ENCODE results near the gene ZFTA.
A peak's percentile ranks its signal among the peaks of the same experiment; 100 is the strongest.

Gene ZFTA

DNA sequence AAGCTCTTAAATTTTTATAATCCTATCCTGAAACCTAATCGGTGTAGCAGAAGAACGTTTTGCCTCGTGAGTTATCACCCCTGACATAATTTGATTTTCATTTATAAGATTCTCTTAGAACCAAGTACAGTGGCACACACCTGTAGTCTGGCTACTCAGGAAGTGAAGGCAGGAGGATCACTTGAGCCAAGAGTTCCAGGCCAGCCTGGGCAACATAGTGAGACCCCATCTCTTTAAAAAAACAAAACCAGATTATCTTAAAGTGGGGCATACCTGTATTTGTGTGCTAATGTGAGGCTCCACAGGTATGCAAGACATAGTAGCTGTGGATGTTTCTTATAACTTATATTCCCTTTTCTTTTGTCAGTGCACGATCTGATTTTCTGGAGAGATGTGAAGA, 19.0 kb downstream of the ZFTA start:
- no peak for DNase-seq (ENCODE audit: low read depth)

DNA sequence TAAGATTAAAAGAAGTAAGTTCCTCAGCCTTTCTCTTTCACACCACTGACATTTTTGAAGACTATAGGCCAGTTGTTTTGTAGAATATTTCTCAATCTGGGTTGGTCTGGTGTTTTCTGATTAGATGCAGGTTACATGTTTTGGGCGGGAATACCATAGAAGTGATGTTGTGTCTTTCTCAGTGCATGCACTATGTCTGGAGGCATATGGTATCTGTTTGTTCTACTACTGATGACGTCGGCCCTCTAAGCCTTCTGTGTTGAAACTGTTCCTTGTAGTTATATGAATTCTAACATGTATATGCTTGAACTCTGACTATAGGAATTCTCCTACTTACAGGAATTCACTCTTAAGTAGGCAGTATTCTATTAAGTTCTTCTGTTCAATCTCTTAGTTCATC, 21.6 kb downstream of the ZFTA start:
- DNase-seq (ENCODE audit: low read depth): no peak

DNA sequence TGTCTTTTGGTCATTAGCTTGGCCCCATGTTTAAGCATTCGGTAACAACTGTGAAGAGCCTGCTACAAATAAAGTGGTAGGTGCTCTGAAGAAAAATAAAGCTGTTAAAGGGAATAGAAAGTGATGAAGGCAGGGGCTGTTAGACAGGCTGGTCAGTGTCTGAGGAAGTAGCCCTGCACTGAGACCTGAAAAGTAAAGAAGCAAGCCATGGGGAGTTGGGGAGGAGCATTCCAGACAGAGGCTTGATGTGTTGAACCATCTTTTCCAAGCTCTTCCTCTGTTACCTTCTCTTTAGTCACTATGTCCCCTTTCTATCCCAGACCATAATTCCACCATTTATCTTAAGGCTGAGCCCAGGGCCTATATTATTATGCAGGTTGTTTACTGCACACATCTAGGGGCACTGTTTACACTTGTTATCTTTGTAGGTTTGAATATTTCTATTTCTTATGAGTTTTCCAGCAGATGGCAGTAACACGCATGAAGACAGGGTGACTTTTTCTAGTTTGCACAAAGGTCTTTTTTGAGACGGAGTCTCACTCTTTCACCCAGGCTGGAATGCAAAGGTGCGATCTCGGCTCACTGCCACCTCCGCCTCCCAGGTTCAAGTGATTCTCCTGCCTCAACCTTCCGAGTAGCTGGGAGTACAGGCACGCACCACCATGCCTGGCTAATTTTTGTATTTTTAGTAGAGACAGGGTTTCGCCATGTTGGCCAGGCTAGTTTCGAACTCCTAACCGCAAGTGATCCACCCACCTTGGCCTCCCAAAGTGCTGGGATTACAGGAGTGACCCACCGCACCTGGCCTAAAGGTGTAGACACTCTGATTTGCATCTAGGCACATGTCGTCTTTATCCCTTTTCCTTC, 23.0 kb downstream of the ZFTA start:
- DNase-seq (ENCODE audit: low read depth): no peak

DNA sequence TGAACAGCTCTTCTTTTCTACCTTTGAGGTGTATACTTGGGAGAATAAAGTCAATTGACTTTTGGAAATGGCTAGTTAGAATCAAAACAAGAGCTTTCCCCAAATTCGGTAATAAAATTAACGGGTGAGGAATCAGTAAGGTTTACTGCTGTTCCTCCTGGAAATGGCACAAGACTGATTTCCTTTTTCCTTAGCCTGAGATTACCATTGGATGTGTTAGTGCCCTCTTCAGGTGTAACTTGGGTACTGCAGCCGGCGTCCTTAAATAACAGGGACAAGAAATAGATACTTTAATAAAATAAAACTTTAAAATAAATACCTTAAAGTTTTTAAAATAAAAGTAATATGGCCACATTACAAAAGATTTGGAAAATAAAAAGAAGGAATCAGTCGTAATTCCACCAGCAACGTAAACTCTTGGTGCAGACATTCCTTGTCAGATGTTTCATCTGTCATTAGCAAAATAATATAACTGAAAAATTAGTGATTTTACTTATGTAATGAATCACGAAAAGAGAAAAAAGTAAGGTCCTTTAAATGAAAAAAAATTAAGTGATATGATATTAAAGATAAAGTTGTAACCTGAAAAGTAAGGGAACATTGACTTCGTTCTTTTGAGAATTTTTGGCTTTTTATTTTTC, 29.7 kb downstream of the ZFTA start:
- peak; percentile 39 for DNase-seq (ENCODE audit: low read depth)

DNA sequence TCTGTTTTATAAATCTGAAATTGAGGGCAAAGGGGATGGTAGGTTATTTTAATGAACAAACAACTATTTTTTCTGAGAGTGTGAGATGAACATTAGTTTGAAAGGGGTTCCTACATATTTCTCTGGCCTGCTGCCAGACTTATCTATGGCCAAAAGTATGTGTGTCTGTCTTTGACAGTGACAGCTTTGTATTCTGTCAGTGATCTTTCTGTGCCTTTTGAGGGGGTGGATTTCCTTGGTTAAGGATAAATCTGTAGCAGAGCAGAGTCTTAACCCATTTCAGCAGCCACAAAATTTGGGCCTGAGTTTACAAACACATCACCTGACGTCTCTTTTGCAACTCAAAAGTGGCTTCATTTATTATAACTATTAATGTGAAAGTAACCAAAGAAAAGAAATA, 30.9 kb downstream of the ZFTA start:
- DNase-seq (ENCODE audit: low read depth): no peak

DNA sequence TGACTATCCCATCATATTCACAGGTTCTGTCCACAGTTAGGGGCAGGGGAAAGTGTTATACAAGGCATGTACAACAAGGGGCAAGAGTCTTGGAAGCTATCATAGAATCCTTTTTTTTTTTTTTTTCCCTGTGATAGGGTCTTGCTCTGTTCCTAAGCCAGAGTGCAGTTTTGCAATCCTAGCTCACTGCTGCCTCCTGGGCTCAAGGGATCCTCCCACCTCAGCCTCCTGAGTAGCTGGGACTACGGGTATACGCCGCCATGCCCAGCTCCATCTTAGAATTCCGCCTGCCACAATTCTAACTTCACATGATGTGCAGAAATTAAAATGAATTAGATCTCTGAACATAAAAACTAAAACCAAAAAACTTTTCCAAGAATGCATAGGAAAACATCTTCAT, 31.7 kb downstream of the ZFTA start:
- DNase-seq (ENCODE audit: low read depth): no peak

DNA sequence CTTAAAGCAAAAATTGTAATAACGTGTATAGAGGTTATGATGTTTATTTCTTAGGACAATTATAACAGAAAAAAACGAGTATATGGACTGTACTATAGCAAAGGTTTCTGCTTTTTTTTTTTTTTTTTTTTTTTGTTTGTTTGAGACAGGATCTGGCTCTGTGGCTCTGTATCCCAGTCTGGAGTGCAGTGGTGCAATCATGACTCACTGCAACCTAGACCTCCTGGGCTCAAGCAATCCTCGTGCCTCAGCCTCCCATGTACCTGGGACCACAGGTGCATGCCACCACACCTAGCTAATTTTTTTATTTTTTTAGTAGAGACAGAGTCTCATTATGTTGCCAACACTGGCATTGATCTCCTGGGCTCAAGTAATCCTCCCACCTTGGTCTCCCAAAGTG, 39.2 kb downstream of the ZFTA start:
- DNase-seq (ENCODE audit: low read depth): no peak

DNA sequence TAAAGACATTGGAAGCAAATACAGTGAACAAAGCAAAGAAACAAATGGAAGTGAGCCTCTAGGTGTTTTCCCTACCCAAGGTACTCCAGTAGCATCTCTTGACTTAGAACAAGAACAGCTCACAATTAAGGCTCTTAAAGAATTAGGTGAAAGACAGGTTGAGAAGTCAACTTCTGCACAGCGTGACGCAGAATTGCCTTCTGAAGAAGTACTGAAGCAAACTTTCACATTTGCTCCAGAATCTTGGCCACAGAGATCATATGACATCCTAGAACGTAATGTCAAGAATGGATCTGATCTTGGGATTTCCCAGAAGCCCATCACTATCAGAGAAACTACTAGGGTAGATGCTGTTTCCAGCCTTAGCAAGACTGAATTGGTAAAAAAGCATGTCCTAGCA, 48.0 kb downstream of the ZFTA start:
- no peak for DNase-seq (ENCODE audit: low read depth)

DNA sequence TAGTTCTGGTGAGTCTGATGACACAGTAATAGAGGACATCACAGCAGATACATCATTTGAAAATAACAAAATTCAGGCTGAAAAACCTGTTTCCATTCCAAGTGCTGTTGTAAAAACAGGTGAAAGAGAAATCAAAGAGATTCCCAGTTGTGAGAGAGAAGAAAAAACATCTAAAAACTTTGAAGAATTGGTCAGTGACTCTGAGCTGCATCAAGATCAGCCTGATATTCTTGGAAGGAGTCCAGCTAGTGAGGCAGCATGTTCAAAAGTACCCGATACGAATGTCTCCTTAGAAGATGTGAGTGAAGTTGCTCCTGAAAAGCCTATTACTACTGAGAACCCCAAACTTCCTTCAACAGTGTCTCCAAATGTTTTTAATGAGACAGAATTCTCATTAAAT, 48.6 kb downstream of the ZFTA start:
- DNase-seq (ENCODE audit: low read depth): no peak

DNA sequence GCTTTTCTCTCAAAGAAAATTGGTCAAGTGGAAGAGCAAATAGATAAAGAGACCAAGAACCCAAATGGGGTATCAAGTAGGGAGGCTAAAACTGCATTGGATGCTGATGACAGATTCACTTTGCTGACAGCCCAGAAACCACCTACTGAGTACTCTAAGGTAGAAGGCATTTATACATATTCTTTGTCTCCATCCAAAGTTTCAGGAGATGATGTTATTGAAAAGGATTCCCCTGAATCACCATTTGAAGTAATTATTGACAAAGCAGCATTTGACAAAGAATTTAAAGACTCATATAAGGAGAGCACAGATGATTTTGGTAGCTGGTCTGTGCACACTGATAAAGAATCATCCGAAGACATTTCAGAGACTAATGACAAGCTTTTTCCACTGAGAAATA, 49.6 kb downstream of the ZFTA start:
- no peak for DNase-seq (ENCODE audit: low read depth)
